ENCODE results near the gene SEC24C.

Gene SEC24C

GRCh38 chr10:73758704-73759511 lies 14.7 kb downstream of the SEC24C start:
- Histone ChIP-seq H3K27ac (ENCODE audit: low read length) (peak overlapping the region; percentile 71), H3K4me3 (ENCODE audit: low read length) (no peak overlapping the region), H3K79me2 (ENCODE audit: low read length) (peaks cover 21% of the 10 kb centered on the region), H3K27me3 (ENCODE audit: low read depth, low read length) (no peaks in the 10 kb centered on the region), H3K4me2 (ENCODE audit: low read length) (peak overlapping the region; percentile 62), H3K4me1 (ENCODE audit: low read length) (peaks cover 44% of the 10 kb centered on the region), H2AFZ (ENCODE audit: low read depth, low read length) (no peak overlapping the region), H4K20me1 (ENCODE audit: insufficient read depth, low read length) (peaks cover 27% of the 10 kb centered on the region), H3K36me3 (replicated peaks; ENCODE audit: low read depth, low read length) (peaks cover 30% of the 10 kb centered on the region), H3K9ac (ENCODE audit: low read length) (no peak overlapping the region; the same call in 1 of the 2 replicates), H3K9me3 (ENCODE audit: insufficient read depth, low read length) (no peaks in the 10 kb centered on the region)
- TF ChIP-seq EZH2phosphoT487 (IDR thresholded peaks at IDR 0.05; ENCODE audit: low read depth) (no peak), CTCF (IDR thresholded peaks at IDR 0.05; ENCODE audit: low read depth, low read length) (no peak)

- no peak overlapping the region; the same call in 1 of the 2 replicates for H3K9ac ChIP-seq (ENCODE audit: low read length)
Observed at GRCh38 chr10:73759512-73760115, 15.4 kb downstream of the SEC24C start.

GRCh38 chr10:73761781-73762180 lies 17.6 kb downstream of the SEC24C start:
- no peaks in the 10 kb centered on the region for H3K9me3 ChIP-seq (ENCODE audit: insufficient read depth, low read length)
- H3K4me1 ChIP-seq (ENCODE audit: low read length) = peaks cover 46% of the 10 kb centered on the region
- H4K20me1 ChIP-seq (ENCODE audit: insufficient read depth, low read length) = peaks cover 27% of the 10 kb centered on the region
- H3K36me3 ChIP-seq (replicated peaks; ENCODE audit: low read depth, low read length) = peaks cover 50% of the 10 kb centered on the region
- H3K79me2 ChIP-seq (ENCODE audit: low read length) = peaks cover 17% of the 10 kb centered on the region
- no peak overlapping the region for H3K4me3 ChIP-seq (ENCODE audit: low read length)
- peak overlapping the region; percentile 83; the same call in 1 of the 2 replicates for H3K27ac ChIP-seq (ENCODE audit: low read length)
- H3K4me2 ChIP-seq (ENCODE audit: low read length) = no peak overlapping the region
- TF ChIP-seq CTCF (IDR thresholded peaks at IDR 0.05; ENCODE audit: low read depth, low read length) = no peak
- no peaks in the 10 kb centered on the region for H3K27me3 ChIP-seq (ENCODE audit: low read depth, low read length)
- no peak overlapping the region for H3K9ac ChIP-seq (ENCODE audit: low read length)
- no peak overlapping the region for H2AFZ ChIP-seq (ENCODE audit: low read depth, low read length)

More at GRCh38 chr10:73759512-73760115, 15.4 kb downstream of the SEC24C start:
- H3K4me3 ChIP-seq (ENCODE audit: low read length) = no peak overlapping the region
- H3K79me2 ChIP-seq (ENCODE audit: low read length) = peaks cover 22% of the 10 kb centered on the region
- H3K27ac ChIP-seq (ENCODE audit: low read length) = peak overlapping the region; percentile 71
- no peaks in the 10 kb centered on the region for H3K9me3 ChIP-seq (ENCODE audit: insufficient read depth, low read length)
- H3K36me3 ChIP-seq (replicated peaks; ENCODE audit: low read depth, low read length) = peaks cover 34% of the 10 kb centered on the region
- TF ChIP-seq EZH2phosphoT487 (IDR thresholded peaks at IDR 0.05; ENCODE audit: low read depth) (no peak), CTCF (IDR thresholded peaks at IDR 0.05; ENCODE audit: low read depth, low read length) (no peak)
- H3K4me1 ChIP-seq (ENCODE audit: low read length) = peaks cover 46% of the 10 kb centered on the region
- H3K27me3 ChIP-seq (ENCODE audit: low read depth, low read length) = no peaks in the 10 kb centered on the region
- H4K20me1 ChIP-seq (ENCODE audit: insufficient read depth, low read length) = peaks cover 27% of the 10 kb centered on the region
- no peak overlapping the region for H2AFZ ChIP-seq (ENCODE audit: low read depth, low read length)
- H3K4me2 ChIP-seq (ENCODE audit: low read length) = peak overlapping the region; percentile 62

- Histone ChIP-seq H3K36me3 (replicated peaks; ENCODE audit: low read depth, low read length) (peaks cover 56% of the 10 kb centered on the region), H3K4me3 (ENCODE audit: low read length) (peak overlapping the region; percentile 20), H4K20me1 (ENCODE audit: insufficient read depth, low read length) (peaks cover 27% of the 10 kb centered on the region), H3K4me2 (ENCODE audit: low read length) (peak overlapping the region; percentile 63), H2AFZ (ENCODE audit: low read depth, low read length) (no peak overlapping the region), H3K9ac (ENCODE audit: low read length) (peak overlapping the region; percentile 35; the same call in 1 of the 2 replicates), H3K9me3 (ENCODE audit: insufficient read depth, low read length) (no peaks in the 10 kb centered on the region), H3K4me1 (ENCODE audit: low read length) (peaks cover 46% of the 10 kb centered on the region), H3K27ac (ENCODE audit: low read length) (peak overlapping the region; percentile 83), H3K79me2 (ENCODE audit: low read length) (peaks cover 12% of the 10 kb centered on the region), H3K27me3 (ENCODE audit: low read depth, low read length) (no peaks in the 10 kb centered on the region)
- no peak for TF ChIP-seq CTCF (IDR thresholded peaks at IDR 0.05; ENCODE audit: low read depth, low read length)
- TF ChIP-seq EZH2phosphoT487 (IDR thresholded peaks at IDR 0.05; ENCODE audit: low read depth) = no peak
Observed at GRCh38 chr10:73762915-73763314, 18.7 kb downstream of the SEC24C start.
